OCI-LY3 (cell line): Measurements from ENCODE around the gene EMX1.

ENCODE experiments used
- EZH2phosphoT487 ChIP-seq: fragments of 200-600 bp; shearing (Covaris generic); IDR thresholded peaks from 2 replicates; pipeline ENCODE4 v1.6.1; 2018; ENCODE audit warnings: antibody characterized with exemption, mixed run types, low read depth
- TF ChIP-seq, protein P1 (sequence below): fragments of 200-600, 300-600 bp; sonication (generic); IDR thresholded peaks from 2 replicates; pipeline ENCODE4 v1.5.1; 2014; ENCODE audit warnings: antibody characterized with exemption, low read length, low read depth

DNA sequence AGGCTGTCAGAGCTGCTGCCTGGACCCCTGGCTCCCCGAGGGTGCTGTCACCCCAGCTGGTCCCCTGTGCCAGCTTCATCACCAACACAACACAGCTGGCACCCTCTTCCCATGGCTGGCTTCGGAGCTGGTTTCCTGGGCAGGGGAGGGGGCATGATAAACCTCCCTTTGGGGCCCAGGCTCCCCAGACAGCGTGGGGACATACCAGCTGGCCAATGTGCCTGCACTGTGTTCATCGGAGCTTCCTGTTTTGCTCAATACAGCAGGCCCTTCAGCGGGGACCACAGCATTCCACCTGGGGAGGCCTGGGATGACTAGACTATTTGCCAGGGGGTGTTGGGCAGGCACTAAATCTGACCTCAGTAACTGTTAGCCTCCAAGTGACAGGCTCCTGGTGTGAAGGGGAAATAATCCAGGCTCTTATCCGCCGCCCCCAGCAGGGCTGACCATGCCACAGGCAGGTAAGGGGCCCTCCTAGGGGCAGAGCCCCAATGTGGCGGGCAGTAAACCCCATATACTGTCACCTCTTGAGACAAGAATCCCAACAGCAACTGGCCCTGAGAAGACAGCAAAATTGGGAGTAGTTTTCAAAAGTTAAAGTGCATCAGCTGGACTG is 44.6 kb downstream of the EMX1 start:
- TF ChIP-seq, protein P1, sequence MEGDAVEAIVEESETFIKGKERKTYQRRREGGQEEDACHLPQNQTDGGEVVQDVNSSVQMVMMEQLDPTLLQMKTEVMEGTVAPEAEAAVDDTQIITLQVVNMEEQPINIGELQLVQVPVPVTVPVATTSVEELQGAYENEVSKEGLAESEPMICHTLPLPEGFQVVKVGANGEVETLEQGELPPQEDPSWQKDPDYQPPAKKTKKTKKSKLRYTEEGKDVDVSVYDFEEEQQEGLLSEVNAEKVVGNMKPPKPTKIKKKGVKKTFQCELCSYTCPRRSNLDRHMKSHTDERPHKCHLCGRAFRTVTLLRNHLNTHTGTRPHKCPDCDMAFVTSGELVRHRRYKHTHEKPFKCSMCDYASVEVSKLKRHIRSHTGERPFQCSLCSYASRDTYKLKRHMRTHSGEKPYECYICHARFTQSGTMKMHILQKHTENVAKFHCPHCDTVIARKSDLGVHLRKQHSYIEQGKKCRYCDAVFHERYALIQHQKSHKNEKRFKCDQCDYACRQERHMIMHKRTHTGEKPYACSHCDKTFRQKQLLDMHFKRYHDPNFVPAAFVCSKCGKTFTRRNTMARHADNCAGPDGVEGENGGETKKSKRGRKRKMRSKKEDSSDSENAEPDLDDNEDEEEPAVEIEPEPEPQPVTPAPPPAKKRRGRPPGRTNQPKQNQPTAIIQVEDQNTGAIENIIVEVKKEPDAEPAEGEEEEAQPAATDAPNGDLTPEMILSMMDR = no peak
- no peak for TF ChIP-seq EZH2phosphoT487
